B cell (primary cell): ENCODE measurements around the gene URM1.

Source experiments
- CTCF ChIP-seq: fragments of 200-600 bp; IDR thresholded peaks from one replicate; pipeline ENCODE4 v1.8.0; 2022; ENCODE audit warnings: antibody characterized with exemption, mild to moderate bottlenecking
- EZH2 ChIP-seq: IDR thresholded peaks from 2 replicates; pipeline ENCODE4 v1.6.1; 2012; ENCODE audit warnings: borderline replicate concordance, low read depth, mild to moderate bottlenecking, moderate library complexity, low read length; ENCODE audit not compliant: insufficient read depth, poor library complexity, severe bottlenecking

- no peak for TF ChIP-seq CTCF
- TF ChIP-seq EZH2 = no peak
Observed at GRCh38 chr9:128389395-128390149, 18.4 kb downstream of the URM1 start.
